GM12878 (cell line): ENCODE data around the gene ALCAM. TPM values are rescaled to one million over a fixed set of nuclear protein-coding genes. Genes with fewer than 3 reads are reported as not detected.
A peak's percentile ranks its signal among the peaks of the same experiment; 100 is the strongest.

Experiments
- CEBPB ChIP-seq, 2 experiments: fragments of 150-350 bp in 1 of 2; IDR thresholded peaks; 2 replicates each; pipeline ENCODE4 v1.6.1; 2012 to 2014; ENCODE audit warnings: low read depth in 2 of 2, low read length in 2 of 2, borderline replicate concordance in 1 of 2, inconsistent platforms in 1 of 2
- CHD1 ChIP-seq: IDR thresholded peaks from 2 replicates; pipeline ENCODE4 v1.6.1; 2012; ENCODE audit warnings: low read depth, low read length, improper control_type of control experiment
- CREM ChIP-seq: IDR thresholded peaks from 2 replicates; pipeline ENCODE4 v1.6.1; 2014; ENCODE audit warnings: antibody characterized with exemption, low read depth
- IRF3 ChIP-seq: fragments of 450-650 bp; IDR thresholded peaks from 2 replicates; pipeline ENCODE4 v1.6.1; 2014; ENCODE audit warnings: mild to moderate bottlenecking
- KAT2A ChIP-seq: conservative IDR thresholded peaks from 2 replicates; pipeline ENCODE4 v1.6.1; 2011; ENCODE audit warnings: low read depth, low read length; ENCODE audit not compliant: control insufficient read depth
- POLR2AphosphoS5 ChIP-seq: IDR thresholded peaks from 2 replicates; pipeline ENCODE4 v1.6.1; 2011; ENCODE audit warnings: mild to moderate bottlenecking, low read length, inconsistent platforms
- REST ChIP-seq: IDR thresholded peaks from 2 replicates; pipeline ENCODE4 v1.6.1; 2012; ENCODE audit warnings: mild to moderate bottlenecking, low read depth, low read length
- SIN3A ChIP-seq: IDR thresholded peaks from 2 replicates; pipeline ENCODE4 v1.6.1; 2012; ENCODE audit warnings: low read depth, low read length, improper control_type of control experiment
- SIX5 ChIP-seq: IDR thresholded peaks from 2 replicates; pipeline ENCODE4 v1.6.1; 2011; ENCODE audit warnings: mild to moderate bottlenecking, low read depth, low read length, moderate library complexity; ENCODE audit not compliant: severe bottlenecking
- SMARCA5 ChIP-seq: fragments of 450-650 bp; IDR thresholded peaks from 2 replicates; pipeline ENCODE4 v1.6.1; 2017; ENCODE audit warnings: mild to moderate bottlenecking
- SP1 ChIP-seq: IDR thresholded peaks from one replicate; pipeline ENCODE4 v1.6.1; 2011; ENCODE audit warnings: low read depth, low read length
- STAT3 ChIP-seq: IDR thresholded peaks from 2 replicates; pipeline ENCODE4 v1.6.1; 2011; ENCODE audit warnings: low read depth, low read length, improper control_type of control experiment
- polyA plus RNA-seq, 11 experiments: library from polyadenylated mRNA; depleted of rRNA in 4 of 11; unstranded in 6 of 11; stranded (reverse) in 5 of 11; fragments of >200 nt; fragmentation: Nextera tagmentation in 4 of 11; fragmentation: Illumina TruSeq in 1 of 11; extraction: Ambion mirVana in 4 of 11; extraction: Trizol in 1 of 11; gene quantifications; 1 replicate in 1 of 11; 2 replicates in 10 of 11; pipeline versions ENCODE4 v1.2.1 to v1.2.3, GENCODE V29; 2011 to 2016; ENCODE audit warnings: inconsistent platforms in 2 of 11, missing spikeins in 2 of 11, low read depth in 1 of 11
- total RNA-seq, 4 experiments: library from RNA; depleted of rRNA in 3 of 4; stranded (reverse); fragments of >200 nt in 3 of 4; fragmentation: Illumina TruSeq in 1 of 4; extraction: Trizol in 1 of 4; gene quantifications; 2 replicates each; pipeline versions ENCODE4 v1.2.1 to v1.2.3, GENCODE V29; 2013 to 2021
- TF ChIP-seq, protein P1 (sequence below): fragments of 450-650 bp; IDR thresholded peaks from 2 replicates; pipeline ENCODE4 v1.6.1; 2017; ENCODE audit warnings: mild to moderate bottlenecking, low read depth, inconsistent platforms; ENCODE audit not compliant: poor library complexity, severe bottlenecking
- TF ChIP-seq, protein P2 (sequence below): fragments of 450-650 bp; formaldehyde crosslinking; IDR thresholded peaks from 2 replicates; pipeline ENCODE4 v1.5.0; 2022; ENCODE audit warnings: mild to moderate bottlenecking, missing genetic modification characterization
- TF ChIP-seq, protein P3 (sequence below): fragments of 450-650 bp; IDR thresholded peaks from 2 replicates; pipeline ENCODE4 v1.6.1; 2017; ENCODE audit warnings: borderline replicate concordance
- TF ChIP-seq, protein P4 (sequence below): IDR thresholded peaks from 2 replicates; pipeline ENCODE4 v1.6.1; 2011; ENCODE audit warnings: low read depth, low read length, improper control_type of control experiment, borderline replicate concordance

The ALCAM gene
- total and polyA plus RNA-seq, 10 of the 15 experiments (the other 5 are each of a cell fraction or from before 2014, with no cell fraction given): 12.2 to 54.2 (median 32.6) TPM

DNA sequence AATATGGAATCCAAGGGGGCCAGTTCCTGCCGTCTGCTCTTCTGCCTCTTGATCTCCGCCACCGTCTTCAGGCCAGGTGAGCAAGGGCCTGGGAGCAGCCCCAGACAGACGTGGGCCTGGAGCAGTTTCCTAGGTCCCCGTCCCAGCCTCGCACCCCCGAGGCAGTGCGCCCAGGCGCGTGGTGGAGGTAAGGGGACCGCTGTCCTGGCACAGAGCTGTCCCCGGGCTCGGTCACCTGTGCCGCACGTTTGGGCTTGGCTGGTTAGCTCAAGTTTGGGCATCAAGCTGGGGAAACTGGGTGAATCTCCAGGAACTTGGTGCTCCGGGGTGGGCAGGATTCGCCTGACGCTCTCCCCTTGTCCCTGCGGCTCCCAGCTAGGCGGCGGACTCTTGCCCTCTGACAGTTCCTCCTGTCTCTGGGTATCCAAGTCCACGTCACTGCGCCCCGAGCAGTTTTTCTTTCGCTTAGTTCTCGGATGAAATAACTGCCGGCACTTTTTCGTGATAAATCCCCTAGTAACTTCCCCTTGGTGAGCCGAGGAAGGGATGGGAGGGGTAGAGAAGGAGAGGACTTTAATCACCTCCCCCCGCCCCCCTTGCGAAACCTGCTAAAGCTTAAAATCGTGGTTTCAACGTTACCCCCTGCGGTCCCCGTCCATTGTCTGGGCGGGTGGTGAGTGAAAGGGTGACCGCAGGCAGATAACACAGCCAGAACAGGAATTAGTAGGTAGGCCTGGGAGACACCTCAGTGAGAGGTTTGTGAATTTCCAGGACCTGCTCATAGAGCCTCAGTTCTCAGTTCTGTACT, 901 bp downstream of the ALCAM start (continued):
- TF ChIP-seq, protein P1, sequence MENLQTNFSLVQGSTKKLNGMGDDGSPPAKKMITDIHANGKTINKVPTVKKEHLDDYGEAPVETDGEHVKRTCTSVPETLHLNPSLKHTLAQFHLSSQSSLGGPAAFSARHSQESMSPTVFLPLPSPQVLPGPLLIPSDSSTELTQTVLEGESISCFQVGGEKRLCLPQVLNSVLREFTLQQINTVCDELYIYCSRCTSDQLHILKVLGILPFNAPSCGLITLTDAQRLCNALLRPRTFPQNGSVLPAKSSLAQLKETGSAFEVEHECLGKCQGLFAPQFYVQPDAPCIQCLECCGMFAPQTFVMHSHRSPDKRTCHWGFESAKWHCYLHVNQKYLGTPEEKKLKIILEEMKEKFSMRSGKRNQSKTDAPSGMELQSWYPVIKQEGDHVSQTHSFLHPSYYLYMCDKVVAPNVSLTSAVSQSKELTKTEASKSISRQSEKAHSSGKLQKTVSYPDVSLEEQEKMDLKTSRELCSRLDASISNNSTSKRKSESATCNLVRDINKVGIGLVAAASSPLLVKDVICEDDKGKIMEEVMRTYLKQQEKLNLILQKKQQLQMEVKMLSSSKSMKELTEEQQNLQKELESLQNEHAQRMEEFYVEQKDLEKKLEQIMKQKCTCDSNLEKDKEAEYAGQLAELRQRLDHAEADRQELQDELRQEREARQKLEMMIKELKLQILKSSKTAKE: peak; percentile 90
- TF ChIP-seq, protein P2, sequence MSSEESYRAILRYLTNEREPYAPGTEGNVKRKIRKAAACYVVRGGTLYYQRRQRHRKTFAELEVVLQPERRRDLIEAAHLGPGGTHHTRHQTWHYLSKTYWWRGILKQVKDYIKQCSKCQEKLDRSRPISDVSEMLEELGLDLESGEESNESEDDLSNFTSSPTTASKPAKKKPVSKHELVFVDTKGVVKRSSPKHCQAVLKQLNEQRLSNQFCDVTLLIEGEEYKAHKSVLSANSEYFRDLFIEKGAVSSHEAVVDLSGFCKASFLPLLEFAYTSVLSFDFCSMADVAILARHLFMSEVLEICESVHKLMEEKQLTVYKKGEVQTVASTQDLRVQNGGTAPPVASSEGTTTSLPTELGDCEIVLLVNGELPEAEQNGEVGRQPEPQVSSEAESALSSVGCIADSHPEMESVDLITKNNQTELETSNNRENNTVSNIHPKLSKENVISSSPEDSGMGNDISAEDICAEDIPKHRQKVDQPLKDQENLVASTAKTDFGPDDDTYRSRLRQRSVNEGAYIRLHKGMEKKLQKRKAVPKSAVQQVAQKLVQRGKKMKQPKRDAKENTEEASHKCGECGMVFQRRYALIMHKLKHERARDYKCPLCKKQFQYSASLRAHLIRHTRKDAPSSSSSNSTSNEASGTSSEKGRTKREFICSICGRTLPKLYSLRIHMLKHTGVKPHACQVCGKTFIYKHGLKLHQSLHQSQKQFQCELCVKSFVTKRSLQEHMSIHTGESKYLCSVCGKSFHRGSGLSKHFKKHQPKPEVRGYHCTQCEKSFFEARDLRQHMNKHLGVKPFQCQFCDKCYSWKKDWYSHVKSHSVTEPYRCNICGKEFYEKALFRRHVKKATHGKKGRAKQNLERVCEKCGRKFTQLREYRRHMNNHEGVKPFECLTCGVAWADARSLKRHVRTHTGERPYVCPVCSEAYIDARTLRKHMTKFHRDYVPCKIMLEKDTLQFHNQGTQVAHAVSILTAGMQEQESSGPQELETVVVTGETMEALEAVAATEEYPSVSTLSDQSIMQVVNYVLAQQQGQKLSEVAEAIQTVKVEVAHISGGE: no peak
- TF ChIP-seq, protein P3, sequence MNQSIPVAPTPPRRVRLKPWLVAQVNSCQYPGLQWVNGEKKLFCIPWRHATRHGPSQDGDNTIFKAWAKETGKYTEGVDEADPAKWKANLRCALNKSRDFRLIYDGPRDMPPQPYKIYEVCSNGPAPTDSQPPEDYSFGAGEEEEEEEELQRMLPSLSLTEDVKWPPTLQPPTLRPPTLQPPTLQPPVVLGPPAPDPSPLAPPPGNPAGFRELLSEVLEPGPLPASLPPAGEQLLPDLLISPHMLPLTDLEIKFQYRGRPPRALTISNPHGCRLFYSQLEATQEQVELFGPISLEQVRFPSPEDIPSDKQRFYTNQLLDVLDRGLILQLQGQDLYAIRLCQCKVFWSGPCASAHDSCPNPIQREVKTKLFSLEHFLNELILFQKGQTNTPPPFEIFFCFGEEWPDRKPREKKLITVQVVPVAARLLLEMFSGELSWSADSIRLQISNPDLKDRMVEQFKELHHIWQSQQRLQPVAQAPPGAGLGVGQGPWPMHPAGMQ: no peak
- TF ChIP-seq CREM: peak; percentile 82; the same call in 1 of the 2 replicates
- no peak for TF ChIP-seq STAT3
- no peak for TF ChIP-seq SIX5
- no peak for TF ChIP-seq SMARCA5
- TF ChIP-seq POLR2AphosphoS5: peak; percentile 34
- TF ChIP-seq SP1: peak; percentile 68
- no peak for TF ChIP-seq REST
- TF ChIP-seq, protein P4, sequence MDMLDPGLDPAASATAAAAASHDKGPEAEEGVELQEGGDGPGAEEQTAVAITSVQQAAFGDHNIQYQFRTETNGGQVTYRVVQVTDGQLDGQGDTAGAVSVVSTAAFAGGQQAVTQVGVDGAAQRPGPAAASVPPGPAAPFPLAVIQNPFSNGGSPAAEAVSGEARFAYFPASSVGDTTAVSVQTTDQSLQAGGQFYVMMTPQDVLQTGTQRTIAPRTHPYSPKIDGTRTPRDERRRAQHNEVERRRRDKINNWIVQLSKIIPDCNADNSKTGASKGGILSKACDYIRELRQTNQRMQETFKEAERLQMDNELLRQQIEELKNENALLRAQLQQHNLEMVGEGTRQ: no peak
- no peak for TF ChIP-seq KAT2A
- no peak for TF ChIP-seq CEBPB (IDR thresholded peaks at IDR 0.05; ENCODE audit: borderline replicate concordance in 1 of 2, low read depth in 2 of 2, low read length in 2 of 2)
- TF ChIP-seq IRF3: no peak
- TF ChIP-seq SIN3A: no peak
- peak; percentile 7; the same call in 1 of the 2 replicates for TF ChIP-seq CHD1
